Measurements from ENCODE around the gene LTBP4. TPM values are rescaled to one million over a fixed set of nuclear protein-coding genes. Genes with fewer than 3 reads are reported as not detected.

LTBP4 gene
- total RNA-seq, 4 donors from 2014 or later = 851 to 1,504 (median 1,156) TPM

DNA sequence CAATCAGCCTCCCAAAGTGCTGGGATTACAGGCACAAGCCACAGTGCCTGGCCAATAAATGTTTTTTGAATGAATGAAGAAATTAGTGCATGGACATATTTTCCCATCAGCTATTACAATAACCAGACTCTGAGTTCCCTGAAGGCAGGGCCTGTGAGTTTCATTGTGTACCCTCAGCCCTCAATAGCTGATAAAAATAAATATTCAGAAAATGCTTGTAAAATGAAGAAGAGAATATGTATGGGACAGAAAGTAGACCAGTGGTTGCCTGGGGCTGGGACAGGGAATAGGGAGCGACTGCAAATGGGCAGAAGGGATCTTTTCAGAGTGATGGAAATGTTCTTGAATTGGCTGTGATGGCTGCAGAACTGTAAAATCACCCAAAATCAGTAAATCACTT is 60.4 kb downstream of the LTBP4 start:
- H3K27ac ChIP-seq = peak overlapping the region in 1 of 4 donors; percentile 89
- no peak for DNase-seq (ENCODE audit: low spot score in 2 of 2)
- no peaks in the 10 kb centered on the region for H3K9me3 ChIP-seq
- TF ChIP-seq POLR2A (IDR thresholded peaks at IDR 0.05) = no peak
- no peak for TF ChIP-seq EP300 (IDR thresholded peaks at IDR 0.05)
- TF ChIP-seq, protein P1, sequence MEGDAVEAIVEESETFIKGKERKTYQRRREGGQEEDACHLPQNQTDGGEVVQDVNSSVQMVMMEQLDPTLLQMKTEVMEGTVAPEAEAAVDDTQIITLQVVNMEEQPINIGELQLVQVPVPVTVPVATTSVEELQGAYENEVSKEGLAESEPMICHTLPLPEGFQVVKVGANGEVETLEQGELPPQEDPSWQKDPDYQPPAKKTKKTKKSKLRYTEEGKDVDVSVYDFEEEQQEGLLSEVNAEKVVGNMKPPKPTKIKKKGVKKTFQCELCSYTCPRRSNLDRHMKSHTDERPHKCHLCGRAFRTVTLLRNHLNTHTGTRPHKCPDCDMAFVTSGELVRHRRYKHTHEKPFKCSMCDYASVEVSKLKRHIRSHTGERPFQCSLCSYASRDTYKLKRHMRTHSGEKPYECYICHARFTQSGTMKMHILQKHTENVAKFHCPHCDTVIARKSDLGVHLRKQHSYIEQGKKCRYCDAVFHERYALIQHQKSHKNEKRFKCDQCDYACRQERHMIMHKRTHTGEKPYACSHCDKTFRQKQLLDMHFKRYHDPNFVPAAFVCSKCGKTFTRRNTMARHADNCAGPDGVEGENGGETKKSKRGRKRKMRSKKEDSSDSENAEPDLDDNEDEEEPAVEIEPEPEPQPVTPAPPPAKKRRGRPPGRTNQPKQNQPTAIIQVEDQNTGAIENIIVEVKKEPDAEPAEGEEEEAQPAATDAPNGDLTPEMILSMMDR (IDR thresholded peaks at IDR 0.05) = no peak
- H3K36me3 ChIP-seq = no peaks in the 10 kb centered on the region
- WGBS, 2 donors = 85 to 96% methylated on average over 1 of the region's 1 CpG
- H3K4me3 ChIP-seq = no peak overlapping the region
- no peaks in the 10 kb centered on the region for H3K27me3 ChIP-seq
- peaks cover 0 to 47% (median 15%) of the 10 kb centered on the region in 4 donors for H3K4me1 ChIP-seq

- H3K36me3 ChIP-seq = peaks cover 0 to 15% (median 0%) of the 10 kb centered on the region in 3 donors
- 1% methylated on average over 52 to 57 of the region's 60 CpGs for WGBS, 2 donors
- H3K9me3 ChIP-seq = no peaks in the 10 kb centered on the region
- TF ChIP-seq EP300 (IDR thresholded peaks at IDR 0.05) = peak; percentile 68 to 82
- TF ChIP-seq POLR2A (IDR thresholded peaks at IDR 0.05) = peak in 1 of 2 donors; percentile 55
- TF ChIP-seq, protein P1 (IDR thresholded peaks at IDR 0.05) = peak in 4 of 5 experiments; percentile 98 to 99 (median 98)
- H3K27me3 ChIP-seq = no peaks in the 10 kb centered on the region
- H3K4me1 ChIP-seq = peaks cover 0 to 47% (median 15%) of the 10 kb centered on the region in 4 donors
- peak overlapping the region; percentile 50 to 59 (median 58) for H3K4me3 ChIP-seq
- H3K27ac ChIP-seq = peak overlapping the region; percentile 76 to 91 (median 86)
- peak; percentile 90 to 91 for DNase-seq (ENCODE audit: low spot score in 2 of 2)
These were observed 61.9 kb downstream of the LTBP4 start for GRCh38 chr19:40662925-40663694.

DNA sequence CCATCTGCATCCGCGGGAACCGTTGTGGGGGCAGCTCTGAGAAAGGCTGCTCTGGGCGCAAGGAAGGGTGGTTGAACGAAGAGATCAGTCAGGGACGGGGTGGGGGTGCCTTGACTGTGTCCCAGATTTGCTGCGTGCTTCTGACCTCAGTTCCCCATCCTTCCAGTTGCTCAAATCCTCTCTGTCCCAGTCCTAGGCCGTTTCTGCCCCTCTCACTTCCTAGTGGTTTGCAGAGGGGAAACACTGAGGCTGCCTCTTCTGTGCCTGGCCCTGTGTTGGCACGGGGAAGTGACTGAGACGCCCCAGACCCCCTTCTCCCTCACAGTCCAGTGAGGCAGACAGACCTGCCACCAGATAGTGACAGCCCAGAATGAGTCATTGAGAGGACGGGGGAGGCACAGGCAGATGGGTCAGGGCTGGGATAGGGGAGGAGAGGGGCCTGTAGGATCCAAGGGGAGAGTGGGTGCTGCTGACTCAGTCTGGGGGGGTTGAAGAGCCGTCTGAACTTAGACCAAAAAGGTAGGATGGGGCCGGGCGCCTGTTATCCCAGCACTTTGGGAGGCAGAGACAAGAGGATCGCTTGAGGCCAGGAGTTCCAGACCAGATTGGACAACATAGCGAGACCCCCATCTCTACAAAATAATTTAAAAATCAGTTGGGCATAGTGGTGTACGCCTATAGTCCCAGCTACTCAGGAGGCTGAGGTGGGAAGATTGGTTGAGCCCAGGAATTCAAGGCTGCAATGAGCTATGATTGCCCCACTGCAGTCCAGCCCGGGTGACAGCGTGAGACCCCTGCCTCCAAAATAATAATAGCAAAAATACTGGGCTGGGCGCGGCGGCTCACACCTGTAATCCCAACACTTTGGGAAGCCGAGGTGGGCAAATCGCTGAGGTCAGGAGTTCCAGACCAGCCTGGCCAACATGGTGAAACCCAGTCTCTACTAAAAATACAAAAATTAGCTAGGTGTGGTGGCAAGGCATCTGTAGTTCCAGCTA is 62.8 kb downstream of the LTBP4 start:
- Histone ChIP-seq H3K36me3 (peaks cover 0 to 24% (median 0%) of the 10 kb centered on the region in 3 donors), H3K27me3 (no peaks in the 10 kb centered on the region), H3K4me3 (peak overlapping the region; percentile 50 to 59 (median 58)), H3K9me3 (no peaks in the 10 kb centered on the region), H3K27ac (peak overlapping the region; percentile 76 to 91 (median 86)), H3K4me1 (peaks cover 0 to 46% (median 15%) of the 10 kb centered on the region in 4 donors)
- no peak for TF ChIP-seq POLR2A (IDR thresholded peaks at IDR 0.05)
- TF ChIP-seq EP300 (IDR thresholded peaks at IDR 0.05) = no peak
- TF ChIP-seq, protein P1 (IDR thresholded peaks at IDR 0.05) = no peak
- 44 to 49% methylated on average over 23 to 24 of the region's 24 CpGs for WGBS, 2 donors
- no peak for DNase-seq (ENCODE audit: low spot score in 2 of 2)

GRCh38 chr19:40666803-40667438 is 65.8 kb downstream of the LTBP4 start:
- H3K4me1 ChIP-seq = peaks cover 0 to 39% (median 15%) of the 10 kb centered on the region in 4 donors
- TF ChIP-seq POLR2A (IDR thresholded peaks at IDR 0.05) (no peak), EP300 (IDR thresholded peaks at IDR 0.05) (peak in 1 of 2 donors; percentile 31)
- H3K27ac ChIP-seq = peak overlapping the region in 2 of 4 donors; percentile 55 to 91
- no peaks in the 10 kb centered on the region for H3K27me3 ChIP-seq
- peaks cover 0 to 53% (median 6%) of the 10 kb centered on the region in 3 donors for H3K36me3 ChIP-seq
- 75 to 79% methylated on average over 12 to 14 of the region's 14 CpGs for WGBS, 2 donors
- peaks cover 0 to 5% (median 0%) of the 10 kb centered on the region in 4 donors for H3K9me3 ChIP-seq
- H3K4me3 ChIP-seq = no peak overlapping the region
- no peak for DNase-seq (ENCODE audit: low spot score in 2 of 2)

DNA sequence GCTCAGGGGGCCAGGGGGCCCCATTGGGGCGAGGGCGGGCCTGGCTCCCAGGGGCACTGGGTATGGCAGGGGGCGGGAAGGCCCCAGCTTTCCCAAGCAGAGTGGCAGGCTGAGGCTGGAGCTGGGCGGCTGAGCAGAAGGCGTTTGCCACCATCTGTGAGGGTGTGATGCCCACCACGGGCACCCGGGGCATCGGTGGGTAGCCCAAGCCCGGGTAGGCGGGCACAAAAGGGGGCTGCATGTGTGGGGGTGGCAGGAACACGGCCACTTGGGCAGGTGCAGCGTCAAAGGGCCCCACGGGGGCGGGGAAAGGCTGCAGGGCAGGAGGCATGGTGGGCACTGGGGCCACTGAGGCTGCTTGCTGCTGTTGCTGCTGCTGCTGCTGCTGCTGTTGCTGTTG is 66.4 kb downstream of the LTBP4 start:
- H3K4me3 ChIP-seq = no peak overlapping the region
- no peak for DNase-seq (ENCODE audit: low spot score in 2 of 2)
- H3K27me3 ChIP-seq = no peaks in the 10 kb centered on the region
- 83 to 93% methylated on average over 5 to 14 of the region's 14 CpGs for WGBS, 2 donors
- H3K4me1 ChIP-seq = peaks cover 0 to 33% (median 11%) of the 10 kb centered on the region in 4 donors
- no peak overlapping the region for H3K27ac ChIP-seq
- peaks cover 0 to 5% (median 0%) of the 10 kb centered on the region in 4 donors for H3K9me3 ChIP-seq
- peaks cover 0 to 60% (median 6%) of the 10 kb centered on the region in 3 donors for H3K36me3 ChIP-seq
- TF ChIP-seq POLR2A (IDR thresholded peaks at IDR 0.05) (no peak), EP300 (IDR thresholded peaks at IDR 0.05) (no peak)
- TF ChIP-seq, protein P1 (IDR thresholded peaks at IDR 0.05) = no peak

Measured in tibial nerve (tissue), 4 donors.